Hepatocyte (in vitro differentiated cells): ENCODE results near the gene PPP2R2C. TPM values are rescaled to one million over a fixed set of nuclear protein-coding genes. Genes with fewer than 3 reads are reported as not detected.

Experiments
- DNase-seq: peaks from one replicate; pipeline ENCODE4 v3.0.0-alpha.2; 2016; ENCODE audit warnings: low spot score
- H2AFZ ChIP-seq: fragments of 200-600 bp; sonication (generic); 2 replicates; pipeline ENCODE4 v1.6.0; 2016; ENCODE audit warnings: antibody characterized with exemption, mild to moderate bottlenecking
- H3K27ac ChIP-seq: fragments of 200-600 bp; sonication (generic); 2 replicates; pipeline ENCODE4 v1.5.1; 2016; ENCODE audit warnings: mild to moderate bottlenecking
- H3K27me3 ChIP-seq: fragments of 200-600 bp; sonication (generic); 2 replicates; pipeline ENCODE4 v1.6.1; 2016
- H3K36me3 ChIP-seq: fragments of 200-600 bp; sonication (generic); replicated peaks from 2 replicates; pipeline ENCODE4 v1.5.1; 2016; ENCODE audit warnings: low read depth; ENCODE audit not compliant: insufficient read depth
- H3K4me1 ChIP-seq: fragments of 200-600 bp; sonication (generic); 2 replicates; pipeline ENCODE4 v1.5.1; 2016; ENCODE audit warnings: mild to moderate bottlenecking, moderate library complexity; ENCODE audit not compliant: insufficient read depth
- H3K4me2 ChIP-seq: fragments of 200-600 bp; sonication (generic); 2 replicates; pipeline ENCODE4 v1.6.0; 2016
- H3K4me3 ChIP-seq: fragments of 200-600 bp; sonication (generic); 2 replicates; pipeline ENCODE4 v1.5.1; 2016; ENCODE audit warnings: mild to moderate bottlenecking
- H3K79me2 ChIP-seq: fragments of 200-600 bp; sonication (generic); 2 replicates; pipeline ENCODE4 v1.6.0; 2017; ENCODE audit warnings: mild to moderate bottlenecking
- H3K9me2 ChIP-seq: fragments of 200-600 bp; sonication (generic); replicated peaks from 2 replicates; pipeline ENCODE4 v1.6.0; 2017; ENCODE audit warnings: mild to moderate bottlenecking; ENCODE audit not compliant: insufficient read depth
- H3K9me3 ChIP-seq: fragments of 200-600 bp; sonication (generic); 2 replicates; pipeline ENCODE4 v1.5.1; 2016; ENCODE audit warnings: low read depth, mild to moderate bottlenecking
- H4K20me1 ChIP-seq: fragments of 200-600 bp; sonication (generic); 2 replicates; pipeline ENCODE4 v1.6.0; 2016; ENCODE audit warnings: mild to moderate bottlenecking; ENCODE audit not compliant: insufficient read depth, poor library complexity, severe bottlenecking
- EZH2 ChIP-seq: fragments of 200-600 bp; sonication (generic); IDR thresholded peaks from 2 replicates; pipeline ENCODE4 v1.6.1; 2016; ENCODE audit warnings: antibody characterized with exemption, mild to moderate bottlenecking, borderline replicate concordance
- EZH2phosphoT487 ChIP-seq: fragments of 200-600 bp; sonication (generic); IDR thresholded peaks from one replicate; pipeline ENCODE4 v1.6.1; 2018; ENCODE audit warnings: antibody characterized with exemption, mild to moderate bottlenecking, low read depth, moderate library complexity; ENCODE audit not compliant: unreplicated experiment, severe bottlenecking
- WGBS: methylation state at CpG from one replicate; pipeline ENCODE4 v1.1.6; 2016; ENCODE audit warnings: low lambda C conversion rate; ENCODE audit errors: missing lambda C conversion rate; 5-methylcytosine and 5-hydroxymethylcytosine counted together
- polyA plus RNA-seq: library from polyadenylated mRNA; unstranded; fragments of >200 nt; fragmentation: Nextera tagmentation; extraction: Ambion mirVana; gene quantifications from 2 replicates; pipeline ENCODE4 v1.2.1, GENCODE V29; 2016
- total RNA-seq: library from RNA; depleted of rRNA; stranded (reverse); fragments of >200 nt; gene quantifications from 2 replicates; pipeline ENCODE4 v1.2.3, GENCODE V29; 2014
- TF ChIP-seq, protein P1 (sequence below): fragments of 200-600 bp; sonication (generic); IDR thresholded peaks from 2 replicates; pipeline ENCODE4 v1.5.1; 2016; ENCODE audit warnings: antibody characterized with exemption, mild to moderate bottlenecking; ENCODE audit not compliant: poor library complexity

Gene PPP2R2C
- total and polyA plus RNA-seq, 2 experiments from 2014 or later, result 0.35 to 0.67 TPM

DNA sequence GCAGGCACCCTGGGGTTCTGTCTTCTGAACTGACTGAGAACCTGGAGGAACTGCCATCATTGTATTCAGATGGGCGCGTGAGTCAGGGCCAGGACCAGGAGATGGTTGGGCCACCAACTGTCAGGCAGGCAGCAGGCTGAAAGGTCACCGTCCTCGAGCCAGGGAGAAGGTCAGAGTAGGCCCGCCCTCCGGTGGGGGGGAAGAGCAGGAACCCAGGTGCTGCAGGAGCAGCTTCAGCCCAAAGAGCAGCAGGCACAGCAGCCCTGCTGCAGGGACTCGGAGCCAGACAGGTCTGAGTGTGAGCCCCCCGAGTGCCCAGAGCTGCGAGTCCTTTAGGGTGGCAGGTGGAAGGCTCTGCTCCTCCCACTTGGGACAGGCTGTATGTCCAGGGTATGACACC is 176.4 kb downstream of the PPP2R2C start:
- Histone ChIP-seq H3K79me2 (no peaks in the 10 kb centered on the region), H3K4me1 (no peaks in the 10 kb centered on the region), H3K9me2 (no peaks in the 10 kb centered on the region), H3K4me3 (no peak overlapping the region), H4K20me1 (no peaks in the 10 kb centered on the region), H3K36me3 (no peaks in the 10 kb centered on the region), H2AFZ (no peak overlapping the region), H3K4me2 (no peak overlapping the region), H3K9me3 (no peaks in the 10 kb centered on the region), H3K27me3 (no peaks in the 10 kb centered on the region), H3K27ac (no peak overlapping the region)
- TF ChIP-seq EZH2, result no peak
- TF ChIP-seq EZH2phosphoT487, result no peak
- TF ChIP-seq, protein P1, sequence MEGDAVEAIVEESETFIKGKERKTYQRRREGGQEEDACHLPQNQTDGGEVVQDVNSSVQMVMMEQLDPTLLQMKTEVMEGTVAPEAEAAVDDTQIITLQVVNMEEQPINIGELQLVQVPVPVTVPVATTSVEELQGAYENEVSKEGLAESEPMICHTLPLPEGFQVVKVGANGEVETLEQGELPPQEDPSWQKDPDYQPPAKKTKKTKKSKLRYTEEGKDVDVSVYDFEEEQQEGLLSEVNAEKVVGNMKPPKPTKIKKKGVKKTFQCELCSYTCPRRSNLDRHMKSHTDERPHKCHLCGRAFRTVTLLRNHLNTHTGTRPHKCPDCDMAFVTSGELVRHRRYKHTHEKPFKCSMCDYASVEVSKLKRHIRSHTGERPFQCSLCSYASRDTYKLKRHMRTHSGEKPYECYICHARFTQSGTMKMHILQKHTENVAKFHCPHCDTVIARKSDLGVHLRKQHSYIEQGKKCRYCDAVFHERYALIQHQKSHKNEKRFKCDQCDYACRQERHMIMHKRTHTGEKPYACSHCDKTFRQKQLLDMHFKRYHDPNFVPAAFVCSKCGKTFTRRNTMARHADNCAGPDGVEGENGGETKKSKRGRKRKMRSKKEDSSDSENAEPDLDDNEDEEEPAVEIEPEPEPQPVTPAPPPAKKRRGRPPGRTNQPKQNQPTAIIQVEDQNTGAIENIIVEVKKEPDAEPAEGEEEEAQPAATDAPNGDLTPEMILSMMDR, result no peak
- WGBS, result 95% methylated on average over 9 of the region's 9 CpGs
- DNase-seq, result no peak

DNA sequence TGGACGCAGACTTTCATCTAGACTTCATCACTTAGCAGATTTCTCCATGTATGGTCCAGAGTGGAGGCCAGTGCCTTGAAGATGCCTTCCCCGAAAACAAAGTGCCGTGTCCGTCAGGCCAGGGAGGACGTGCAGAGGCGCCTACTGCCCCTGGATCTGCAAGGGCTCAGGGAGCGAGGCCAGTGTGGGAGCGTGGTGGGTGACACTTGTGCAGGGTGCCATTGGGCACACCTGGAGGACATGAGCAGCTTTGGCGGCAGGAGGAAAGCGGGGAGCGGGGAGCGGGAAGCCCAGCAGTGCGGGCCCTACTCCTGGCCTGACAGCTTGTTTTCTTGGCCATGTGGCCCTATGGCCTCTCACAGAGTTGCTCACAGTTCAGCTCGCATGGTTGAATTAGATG is 176.9 kb downstream of the PPP2R2C start:
- no peaks in the 10 kb centered on the region for H4K20me1 ChIP-seq
- no peak overlapping the region for H2AFZ ChIP-seq
- no peaks in the 10 kb centered on the region for H3K27me3 ChIP-seq
- no peak overlapping the region for H3K27ac ChIP-seq
- no peak overlapping the region for H3K4me3 ChIP-seq
- no peaks in the 10 kb centered on the region for H3K9me2 ChIP-seq
- DNase-seq, result no peak
- H3K79me2 ChIP-seq, result no peaks in the 10 kb centered on the region
- H3K4me1 ChIP-seq, result no peaks in the 10 kb centered on the region
- no peaks in the 10 kb centered on the region for H3K36me3 ChIP-seq
- over 99% methylated on average over 14 of the region's 14 CpGs for WGBS
- H3K4me2 ChIP-seq, result no peak overlapping the region
- no peaks in the 10 kb centered on the region for H3K9me3 ChIP-seq
- TF ChIP-seq, protein P1, result no peak
- no peak for TF ChIP-seq EZH2phosphoT487
- TF ChIP-seq EZH2, result no peak

DNA sequence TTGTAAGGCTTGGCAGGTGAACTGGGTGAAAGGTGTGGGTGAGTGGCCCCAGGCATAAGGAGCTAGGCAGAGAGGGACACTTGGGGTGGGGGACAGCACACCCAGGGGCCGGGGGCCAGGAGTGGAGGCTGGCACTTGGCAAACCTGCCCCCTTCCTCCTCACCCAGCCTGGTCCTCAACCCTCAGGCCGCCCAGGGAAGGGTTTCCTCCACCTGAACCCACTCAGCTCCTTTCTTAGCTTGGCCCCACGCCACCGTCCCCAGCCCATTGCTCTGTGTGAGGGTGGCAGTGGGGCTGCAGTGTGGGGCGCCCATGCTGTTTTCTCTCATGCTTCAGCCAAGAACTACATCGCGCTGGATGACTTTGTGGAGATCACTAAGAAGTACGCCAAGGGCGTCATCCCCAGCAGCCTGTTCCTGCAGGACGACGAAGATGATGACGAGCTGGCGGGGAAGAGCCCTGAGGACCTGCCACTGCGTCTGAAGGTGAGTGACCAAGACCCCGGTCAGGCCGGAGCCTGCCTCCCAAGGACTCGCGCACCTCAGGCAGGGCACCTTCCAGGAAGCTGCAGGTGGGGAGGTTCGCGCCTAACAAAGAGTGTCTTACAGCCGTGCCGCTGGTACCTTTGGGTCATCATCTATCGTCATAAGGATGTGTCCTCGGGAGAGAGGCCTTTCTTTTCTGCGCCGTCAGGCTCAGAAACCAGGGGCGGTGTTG is 177.6 kb downstream of the PPP2R2C start:
- H3K4me2 ChIP-seq, result no peak overlapping the region
- no peaks in the 10 kb centered on the region for H3K4me1 ChIP-seq
- no peaks in the 10 kb centered on the region for H3K36me3 ChIP-seq
- no peak overlapping the region for H3K27ac ChIP-seq
- no peaks in the 10 kb centered on the region for H3K79me2 ChIP-seq
- DNase-seq, result no peak
- TF ChIP-seq EZH2phosphoT487 (no peak), EZH2 (no peak)
- TF ChIP-seq, protein P1, result no peak
- no peaks in the 10 kb centered on the region for H4K20me1 ChIP-seq
- 98% methylated on average over 27 of the region's 27 CpGs for WGBS
- H3K9me2 ChIP-seq, result no peaks in the 10 kb centered on the region
- no peak overlapping the region for H3K4me3 ChIP-seq
- H2AFZ ChIP-seq, result no peak overlapping the region
- H3K27me3 ChIP-seq, result no peaks in the 10 kb centered on the region
- no peaks in the 10 kb centered on the region for H3K9me3 ChIP-seq
